ENCODE data around the gene UPF1. TPM values are rescaled to one million over a fixed set of nuclear protein-coding genes. Genes with fewer than 3 reads are reported as not detected.

UPF1 gene
- total and polyA plus RNA-seq, 7 donors = 27.6 to 62.1 (median 49.0) TPM

DNA sequence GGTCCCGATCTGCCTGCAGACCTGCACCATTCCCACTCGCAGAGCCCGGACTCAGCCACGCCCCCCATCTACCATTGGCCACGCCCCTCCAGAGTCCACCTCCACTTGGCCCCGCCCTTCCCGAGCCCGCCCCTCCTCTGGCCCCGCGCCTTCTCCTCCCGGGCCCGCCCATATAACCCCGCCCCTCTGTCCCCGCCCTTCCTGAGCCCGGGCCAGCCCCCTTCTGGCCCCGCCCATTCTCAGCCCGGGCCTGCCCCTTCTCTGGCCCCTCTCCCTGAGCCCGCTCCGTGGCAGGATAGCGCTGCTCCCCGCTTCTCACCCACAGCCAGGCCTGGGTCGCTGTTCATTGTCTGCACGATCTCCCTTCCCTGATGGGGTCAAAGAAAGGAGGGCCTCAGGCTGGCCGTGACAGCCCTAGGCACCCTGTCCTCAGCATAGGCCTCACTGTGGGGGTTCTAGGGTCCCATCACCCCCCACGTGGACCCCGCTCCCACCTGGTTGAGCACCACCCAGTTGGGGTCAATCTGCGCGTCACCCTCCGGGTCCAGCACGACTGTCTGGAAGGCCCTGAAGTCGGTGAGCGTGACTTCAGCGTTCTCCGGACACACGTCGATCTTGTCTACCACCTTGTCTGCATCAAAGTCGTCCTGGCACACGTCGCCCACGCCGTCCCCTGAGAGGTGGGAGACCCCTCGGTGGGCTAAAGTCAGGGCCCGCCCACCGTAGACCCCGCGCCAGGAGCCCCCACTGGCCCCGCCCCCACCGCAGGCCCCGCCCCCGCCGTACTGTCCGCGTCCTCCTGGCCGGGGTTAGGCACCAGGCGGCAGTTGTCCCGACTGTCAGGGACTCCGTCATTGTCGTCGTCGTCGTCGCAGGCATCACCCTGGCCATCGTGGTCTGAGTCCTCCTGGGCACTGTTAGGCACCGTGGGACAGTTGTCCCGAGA lies 46.3 kb upstream of the UPF1 start:
- DNase-seq = peak; percentile 83
- Histone ChIP-seq H3K27me3 (peaks cover 43 to 60% (median 57%) of the 10 kb centered on the region in 3 donors), H3K36me3 (no peaks in the 10 kb centered on the region), H3K27ac (no peak overlapping the region), H3K4me1 (peaks cover 0 to 45% (median 41%) of the 10 kb centered on the region in 4 donors), H3K9me3 (no peaks in the 10 kb centered on the region), H3K4me3 (peak overlapping the region in 2 of 4 donors; percentile 16 to 18)
- intact Hi-C loops (cut with DNase I) = no loop called here
- WGBS, 2 donors = 8 to 11% methylated on average over 65 of the region's 65 CpGs
- no peak for TF ChIP-seq CTCF (IDR thresholded peaks at IDR 0.05)
- TF ChIP-seq POLR2A (IDR thresholded peaks at IDR 0.05) = no peak

DNA sequence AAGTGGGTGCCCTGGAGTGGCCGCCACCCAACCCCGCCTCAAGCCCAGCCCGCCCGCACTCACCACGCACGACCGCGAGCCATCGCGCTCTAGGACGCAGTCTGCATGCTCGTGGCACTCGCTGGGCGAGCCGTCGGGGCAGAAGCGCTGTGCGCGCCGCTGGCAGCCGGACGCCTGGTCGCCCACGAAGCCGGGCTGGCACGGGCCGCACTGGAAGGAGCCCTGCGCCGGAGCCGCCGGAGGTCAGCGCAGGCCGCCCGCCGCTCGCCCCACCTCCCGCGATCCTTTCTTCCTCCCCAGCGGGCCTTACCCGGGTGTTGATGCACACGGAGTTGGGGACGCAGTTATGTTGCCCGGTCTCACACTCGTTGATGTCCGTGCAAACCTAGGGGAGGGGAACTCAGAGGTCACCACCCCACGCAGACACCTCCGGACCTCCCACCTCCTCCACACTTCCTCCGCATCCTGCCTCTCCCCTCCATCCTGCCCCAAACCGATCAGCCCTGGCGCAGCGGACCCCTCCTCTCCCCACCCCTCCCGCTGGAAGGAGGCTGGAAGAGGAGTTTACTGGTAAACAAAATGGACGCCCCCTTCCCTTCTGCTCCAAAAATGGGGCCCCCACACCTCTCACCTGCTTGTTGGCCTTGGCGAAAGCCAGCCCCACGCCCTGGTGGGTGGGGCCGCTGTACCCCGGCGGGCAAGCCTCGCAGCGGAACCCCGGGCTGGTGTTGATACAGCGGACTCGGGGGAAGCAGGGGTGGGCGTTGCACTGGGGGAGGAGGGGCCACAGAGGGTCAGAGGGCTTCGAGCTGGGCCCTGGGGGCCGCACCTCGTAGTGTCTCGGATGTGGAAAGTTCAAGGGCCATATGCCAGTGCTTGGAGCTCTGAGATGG lies 43.0 kb upstream of the UPF1 start:
- H3K27me3 ChIP-seq = peaks cover 56 to 93% (median 80%) of the 10 kb centered on the region in 3 donors
- peaks cover 0 to 53% (median 49%) of the 10 kb centered on the region in 4 donors for H3K4me1 ChIP-seq
- no peaks in the 10 kb centered on the region for H3K36me3 ChIP-seq
- H3K9me3 ChIP-seq = no peaks in the 10 kb centered on the region
- DNase-seq = no peak
- no peak overlapping the region for H3K4me3 ChIP-seq
- TF ChIP-seq EP300 (IDR thresholded peaks at IDR 0.05) (no peak), POLR2AphosphoS5 (IDR thresholded peaks at IDR 0.05) (no peak)
- no peak overlapping the region for H3K27ac ChIP-seq
- intact Hi-C loops (cut with DNase I) = no loop called here
- 3 to 4% methylated on average over 68 of the region's 68 CpGs for WGBS, 2 donors

DNA sequence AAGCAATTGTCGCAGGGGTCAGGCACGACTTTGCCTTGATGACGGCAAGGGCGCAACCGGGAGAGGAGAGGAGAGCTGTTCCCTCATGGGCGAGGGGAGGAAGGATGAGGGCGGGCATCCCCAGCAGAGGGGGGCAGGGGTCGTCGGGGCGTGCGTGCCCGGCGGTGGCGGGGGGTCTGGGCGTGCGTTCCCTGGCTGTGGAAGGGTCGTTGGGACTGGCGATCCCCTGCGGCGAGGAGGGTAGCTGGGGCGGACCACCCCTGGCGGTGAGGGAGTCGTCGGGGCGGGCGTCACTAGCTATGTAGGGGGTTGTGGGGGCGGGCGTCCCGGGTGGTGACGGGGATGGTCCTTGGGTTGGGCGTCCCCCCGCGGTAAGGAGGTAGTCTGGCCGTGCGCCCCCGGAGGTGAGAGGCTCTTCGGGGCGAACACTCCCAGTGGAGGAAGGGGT lies 42.3 kb upstream of the UPF1 start:
- Histone ChIP-seq H3K4me1 (peaks cover 0 to 53% (median 49%) of the 10 kb centered on the region in 4 donors), H3K9me3 (no peaks in the 10 kb centered on the region), H3K36me3 (no peaks in the 10 kb centered on the region), H3K4me3 (peak overlapping the region in 3 of 4 donors; percentile 5 to 40 (median 32)), H3K27ac (no peak overlapping the region), H3K27me3 (peaks cover 56 to 99% (median 80%) of the 10 kb centered on the region in 3 donors)
- intact Hi-C loops (cut with DNase I) = no loop called here
- 4 to 9% methylated on average over 38 of the region's 38 CpGs for WGBS, 2 donors
- no peak for TF ChIP-seq EP300 (IDR thresholded peaks at IDR 0.05)
- TF ChIP-seq POLR2A (IDR thresholded peaks at IDR 0.05) = no peak
- DNase-seq = no peak

- Histone ChIP-seq H3K4me1 (peaks cover 0 to 51% (median 48%) of the 10 kb centered on the region in 4 donors), H3K36me3 (no peaks in the 10 kb centered on the region), H3K27ac (no peak overlapping the region), H3K27me3 (peaks cover 56 to 99% (median 78%) of the 10 kb centered on the region in 3 donors), H3K9me3 (no peaks in the 10 kb centered on the region), H3K4me3 (peak overlapping the region in 3 of 4 donors; percentile 5 to 40 (median 32))
- WGBS, 2 donors = 2% methylated on average over 64 of the region's 65 CpGs
- intact Hi-C loops (cut with DNase I) = no loop called here
- DNase-seq = no peak
- TF ChIP-seq CTCF (IDR thresholded peaks at IDR 0.05) (no peak), EP300 (IDR thresholded peaks at IDR 0.05) (no peak), POLR2AphosphoS5 (IDR thresholded peaks at IDR 0.05) (no peak), POLR2A (IDR thresholded peaks at IDR 0.05) (no peak)
Observed at GRCh38 chr19:18789883-18790565, 41.7 kb upstream of the UPF1 start.

DNA sequence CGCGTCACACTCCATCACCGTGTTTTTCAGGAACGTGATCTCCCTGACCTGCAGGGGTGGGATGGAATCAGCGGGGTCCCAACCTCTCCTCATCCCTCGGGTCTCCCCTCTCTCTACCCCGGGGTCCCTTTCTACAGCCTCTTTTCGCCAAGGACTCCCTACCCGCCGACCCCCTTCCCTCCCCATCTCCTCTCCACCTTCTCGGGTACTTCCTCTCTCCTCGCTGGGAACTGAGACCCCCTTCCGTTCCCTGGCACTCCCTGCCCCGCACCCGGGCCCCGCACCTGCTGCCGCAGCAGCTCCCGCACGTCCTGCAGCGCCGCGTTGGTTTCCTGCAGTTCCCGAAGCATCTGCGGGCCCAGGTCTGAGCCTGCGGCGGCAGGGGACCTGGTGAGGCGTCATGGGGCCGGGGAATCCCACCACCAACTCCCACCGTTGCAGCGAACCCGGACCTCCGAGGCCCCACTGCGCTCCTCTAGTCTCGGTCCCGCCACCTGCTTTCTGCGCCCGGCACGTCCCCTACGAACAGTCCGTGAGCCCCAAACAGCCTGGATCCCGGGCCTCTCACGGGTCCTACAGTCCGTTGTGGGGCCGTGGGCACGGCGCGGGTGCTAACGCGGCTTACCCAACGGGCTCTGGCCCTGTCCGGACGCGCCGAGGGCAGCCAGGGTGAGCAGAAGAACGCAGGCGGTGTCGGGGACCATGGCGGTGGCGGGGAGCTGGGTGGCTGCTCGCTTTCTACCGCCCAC lies 41.0 kb upstream of the UPF1 start, which contains the start of gene COMP:
Gene COMP, minus strand, starts transcription at position 740 of the 749 bp plus-strand sequence. Its CDS starts 36 bp downstream, at position 704.
- peak within 1 kb of the TSS in 3 of 4 donors; percentile 5 to 40 (median 32) for H3K4me3 ChIP-seq
- 3% methylated on average over 61 of the region's 61 CpGs for whole genome bisulfite sequencing, 2 donors
- intact Hi-C loops (cut with DNase I) = no loop called here

More for the DNA sequence above, 41.0 kb upstream of the UPF1 start, which contains the start of gene COMP:
- Histone ChIP-seq H3K27ac (no peak within 1 kb of the TSS), H3K36me3 (no peaks in the 10 kb centered on the region), H3K4me1 (peaks cover 0 to 48% (median 43%) of the 10 kb centered on the region in 4 donors), H3K27me3 (peaks cover 52 to 99% (median 78%) of the 10 kb centered on the region in 3 donors), H3K9me3 (no peaks in the 10 kb centered on the region)
- DNase-seq = no peak
- TF ChIP-seq POLR2AphosphoS5 (IDR thresholded peaks at IDR 0.05) = no peak
- no peak for TF ChIP-seq CTCF (IDR thresholded peaks at IDR 0.05)
- no peak for TF ChIP-seq POLR2A (IDR thresholded peaks at IDR 0.05)
- no peak for TF ChIP-seq EP300 (IDR thresholded peaks at IDR 0.05)
